Panc1 (cell line): ENCODE data around the gene ASTN2. TPM values are rescaled to one million over a fixed set of nuclear protein-coding genes. Genes with fewer than 3 reads are reported as not detected.

Experiments
- ATAC-seq: fragments of 200-7000 bp; cut with Tn5 transposase; 2 replicates; pipeline ENCODE4 v1.9.1; 2020; ENCODE audit warnings: mild to moderate bottlenecking, moderate library complexity
- BruUV-seq: library from RNA; stranded (reverse); fragments of 400-500 nt; replicated peaks from 2 replicates; lab custom pipeline; 2021; lab: Mats Ljungman, UMichigan
- CTCF ChIA-PET: fragments of 300-600 bp; sonication (Branson Sonifier 250); formaldehyde crosslinking; loops from one replicate; lab custom pipeline; 2022; ENCODE audit warnings: antibody characterized with exemption; lab: Charles Lee
- POLR2A ChIA-PET: fragments of 300-600 bp; sonication (Branson Sonifier 250); formaldehyde crosslinking; loops from one replicate; lab custom pipeline; 2022; ENCODE audit warnings: antibody characterized with exemption; lab: Charles Lee
- DNase-seq: peaks from one replicate; pipeline ENCODE4 v3.0.0-alpha.2; 2010; ENCODE audit warnings: low read depth, low spot score
- H3K27ac ChIP-seq: 2 replicates; pipeline ENCODE4 v1.5.1; 2011; ENCODE audit warnings: mild to moderate bottlenecking, low read length, inconsistent platforms
- H3K27me3 ChIP-seq: fragments of 200-500 bp; sonication (Bioruptor generic); 2 replicates; pipeline ENCODE4 v1.6.0; 2014; ENCODE audit warnings: low read length, inconsistent platforms; ENCODE audit not compliant: control insufficient read depth, insufficient read depth
- H3K36me3 ChIP-seq: fragments of 200-500 bp; sonication (Bioruptor generic); 2 replicates; pipeline ENCODE4 v1.5.1; 2014; ENCODE audit warnings: inconsistent platforms, mild to moderate bottlenecking, low read length, moderate library complexity; ENCODE audit not compliant: control insufficient read depth, insufficient read depth
- H3K4me1 ChIP-seq: 2 replicates; pipeline ENCODE4 v1.5.1; 2011; ENCODE audit warnings: inconsistent platforms, mild to moderate bottlenecking, low read length, moderate library complexity; ENCODE audit not compliant: control insufficient read depth, insufficient read depth
- H3K4me3 ChIP-seq, 2 experiments: 2 replicates each; pipeline ENCODE4 v1.5.1; 2011 to 2012; ENCODE audit warnings: low read depth in 2 of 2, low read length in 2 of 2, mild to moderate bottlenecking in 2 of 2, inconsistent platforms in 1 of 2, moderate library complexity in 1 of 2
- H3K9me3 ChIP-seq: fragments of 200-500 bp; sonication (Bioruptor generic); 2 replicates; pipeline ENCODE4 v1.5.1; 2014; ENCODE audit warnings: low read depth, mild to moderate bottlenecking, inconsistent platforms, low read length, moderate library complexity; ENCODE audit not compliant: control insufficient read depth, insufficient read depth
- POLR2AphosphoS5 ChIP-seq: IDR thresholded peaks from 2 replicates; pipeline ENCODE4 v1.6.1; 2012; ENCODE audit warnings: mild to moderate bottlenecking, low read depth, low read length, moderate library complexity
- REST ChIP-seq, 2 experiments: IDR thresholded peaks; 2 replicates each; pipeline ENCODE4 v1.6.1; 2011 to 2012; ENCODE audit warnings: low read depth in 2 of 2, control low read depth in 1 of 2, low read length in 1 of 2, mild to moderate bottlenecking in 1 of 2, moderate library complexity in 1 of 2; ENCODE audit not compliant: insufficient read depth in 1 of 2
- SIN3A ChIP-seq: IDR thresholded peaks from 2 replicates; pipeline ENCODE4 v1.6.1; 2012; ENCODE audit warnings: low read depth, mild to moderate bottlenecking, low read length, moderate library complexity, borderline replicate concordance; ENCODE audit not compliant: insufficient read depth
- TCF7L2 ChIP-seq: IDR thresholded peaks from 2 replicates; pipeline ENCODE4 v1.6.1; 2011; ENCODE audit warnings: mild to moderate bottlenecking, low read depth, low read length, inconsistent platforms
- in situ Hi-C: cut with HindIII; loops from 2 replicates; pipeline ENCODE4 v1.10.0; 2016; ENCODE audit warnings: low sequenced_read_pairs, low pct_unique_long_range_greater_than_20kb
- intact Hi-C: fragments of 100-400 bp; cut with micrococcal nuclease; formaldehyde crosslinking; loops from one replicate; pipeline ENCODE4 v1.10.0; 2022; ENCODE audit not compliant: unreplicated experiment
- total RNA-seq: library from RNA; stranded (reverse); gene quantifications from one replicate; pipeline ENCODE4 v1.2.1, GENCODE V29; 2021; ENCODE audit not compliant: unreplicated experiment
- TF ChIP-seq, protein P1 (sequence below): fragments of 450-650 bp; IDR thresholded peaks from 2 replicates; pipeline ENCODE4 v1.5.1; 2017; ENCODE audit warnings: mild to moderate bottlenecking

ASTN2 gene
- total RNA-seq, 1 experiment from 2014 or later, result 3.9 TPM

DNA sequence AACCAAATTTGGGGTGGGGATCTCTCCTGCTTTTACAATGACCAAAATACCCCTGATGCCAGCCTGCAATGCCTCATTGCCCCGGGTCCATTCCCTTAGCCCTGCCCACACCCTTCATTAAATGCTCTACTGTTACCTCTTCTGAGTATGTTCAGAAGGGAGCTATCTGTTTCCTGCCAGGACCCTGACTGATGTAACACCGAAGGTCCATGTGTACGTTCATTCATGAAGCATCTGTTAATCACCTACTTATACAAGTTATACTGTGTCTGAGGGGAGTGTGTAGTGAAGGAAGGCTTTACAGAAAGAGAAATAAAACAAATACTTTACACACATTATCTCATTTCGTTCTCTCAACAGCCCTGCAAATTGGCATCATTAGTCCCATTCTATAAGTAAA is 51.9 kb downstream of the ASTN2 start:
- Histone ChIP-seq H3K4me3 (no peak overlapping the region), H3K27me3 (no peaks in the 10 kb centered on the region), H3K36me3 (no peaks in the 10 kb centered on the region), H3K4me1 (no peaks in the 10 kb centered on the region), H3K9me3 (no peaks in the 10 kb centered on the region), H3K27ac (no peak overlapping the region)
- ATAC-seq, result no peak
- ChIA-PET POLR2A (no interaction called here), CTCF (no interaction called here)
- in situ Hi-C loops, result no loop called here
- no peak for DNase-seq
- intact Hi-C loops, result no loop called here
- no peak for TF ChIP-seq SIN3A
- TF ChIP-seq, protein P1, sequence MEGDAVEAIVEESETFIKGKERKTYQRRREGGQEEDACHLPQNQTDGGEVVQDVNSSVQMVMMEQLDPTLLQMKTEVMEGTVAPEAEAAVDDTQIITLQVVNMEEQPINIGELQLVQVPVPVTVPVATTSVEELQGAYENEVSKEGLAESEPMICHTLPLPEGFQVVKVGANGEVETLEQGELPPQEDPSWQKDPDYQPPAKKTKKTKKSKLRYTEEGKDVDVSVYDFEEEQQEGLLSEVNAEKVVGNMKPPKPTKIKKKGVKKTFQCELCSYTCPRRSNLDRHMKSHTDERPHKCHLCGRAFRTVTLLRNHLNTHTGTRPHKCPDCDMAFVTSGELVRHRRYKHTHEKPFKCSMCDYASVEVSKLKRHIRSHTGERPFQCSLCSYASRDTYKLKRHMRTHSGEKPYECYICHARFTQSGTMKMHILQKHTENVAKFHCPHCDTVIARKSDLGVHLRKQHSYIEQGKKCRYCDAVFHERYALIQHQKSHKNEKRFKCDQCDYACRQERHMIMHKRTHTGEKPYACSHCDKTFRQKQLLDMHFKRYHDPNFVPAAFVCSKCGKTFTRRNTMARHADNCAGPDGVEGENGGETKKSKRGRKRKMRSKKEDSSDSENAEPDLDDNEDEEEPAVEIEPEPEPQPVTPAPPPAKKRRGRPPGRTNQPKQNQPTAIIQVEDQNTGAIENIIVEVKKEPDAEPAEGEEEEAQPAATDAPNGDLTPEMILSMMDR, result no peak
- no peak for TF ChIP-seq REST (IDR thresholded peaks at IDR 0.05; ENCODE audit: insufficient read depth in 1 of 2, low read depth in 2 of 2, low read length in 1 of 2)
- no peak for TF ChIP-seq POLR2AphosphoS5
- TF ChIP-seq TCF7L2, result no peak
- no TSS peak for BruUV-seq

GRCh38 chr9:117359910-117360309 is 54.9 kb downstream of the ASTN2 start:
- CTCF ChIA-PET, result no interaction called here
- no peaks in the 10 kb centered on the region for H3K9me3 ChIP-seq
- H3K27me3 ChIP-seq, result no peaks in the 10 kb centered on the region
- no peak overlapping the region for H3K4me3 ChIP-seq
- H3K36me3 ChIP-seq, result no peaks in the 10 kb centered on the region
- POLR2A ChIA-PET, result no interaction called here
- no TSS peak for BruUV-seq
- no peak for DNase-seq
- TF ChIP-seq, protein P1, result no peak
- no peak for TF ChIP-seq TCF7L2
- no peak for TF ChIP-seq REST (IDR thresholded peaks at IDR 0.05; ENCODE audit: insufficient read depth in 1 of 2, low read depth in 2 of 2, low read length in 1 of 2)
- ATAC-seq, result no peak
- in situ Hi-C loops (no loop called here), intact Hi-C loops (no loop called here)
- H3K4me1 ChIP-seq, result no peaks in the 10 kb centered on the region
- no peak overlapping the region for H3K27ac ChIP-seq
